RWPE2 (cell line): ENCODE measurements around the gene RPS16.

Experiments used
- ATAC-seq: fragments of 200-7000 bp; cut with Tn5 transposase; 3 replicates; pipeline ENCODE4 v1.9.1; 2021; ENCODE audit warnings: low read depth
- DNase-seq: peaks from one replicate; pipeline ENCODE4 v3.0.0-alpha.2; 2020; ENCODE audit warnings: low spot score
- H3K27ac ChIP-seq: fragments of 450-650 bp; 2 replicates; pipeline ENCODE4 v1.5.1; 2017; ENCODE audit warnings: mild to moderate bottlenecking; ENCODE audit not compliant: poor library complexity, severe bottlenecking
- H3K27me3 ChIP-seq: fragments of 250-450 bp; sonication (Bioruptor Pico); 2 replicates; pipeline ENCODE4 v1.5.1; 2021; ENCODE audit warnings: mild to moderate bottlenecking, moderate library complexity; ENCODE audit not compliant: insufficient read depth, poor library complexity, severe bottlenecking
- H3K36me3 ChIP-seq: fragments of 250-450 bp; sonication (Bioruptor Pico); 2 replicates; pipeline ENCODE4 v1.5.1; 2020; ENCODE audit warnings: low read depth, mild to moderate bottlenecking, moderate library complexity
- H3K4me1 ChIP-seq: fragments of 250-450 bp; sonication (Bioruptor Pico); 2 replicates; pipeline ENCODE4 v1.5.1; 2021; ENCODE audit warnings: mild to moderate bottlenecking, moderate library complexity; ENCODE audit not compliant: insufficient read depth, poor library complexity, severe bottlenecking
- H3K4me3 ChIP-seq: fragments of 250-450 bp; sonication (Bioruptor Pico); 2 replicates; pipeline ENCODE4 v1.5.1; 2021; ENCODE audit warnings: mild to moderate bottlenecking, moderate library complexity; ENCODE audit not compliant: severe bottlenecking
- H3K9me3 ChIP-seq: fragments of 250-450 bp; sonication (Bioruptor Pico); 2 replicates; pipeline ENCODE4 v1.5.1; 2021; ENCODE audit warnings: mild to moderate bottlenecking, moderate library complexity; ENCODE audit not compliant: severe bottlenecking
- CTCF ChIP-seq: fragments of 450-650 bp; IDR thresholded peaks from one replicate; pipeline ENCODE4 v1.5.1; 2017; ENCODE audit warnings: mild to moderate bottlenecking, moderate library complexity; ENCODE audit not compliant: poor library complexity, severe bottlenecking

The RPS16 gene

GRCh38 chr19:39386557-39386956 lies 49.2 kb downstream of the RPS16 start:
- Histone ChIP-seq H3K4me1 (no peaks in the 10 kb centered on the region), H3K36me3 (peaks cover 66% of the 10 kb centered on the region)
- DNase-seq: no peak

GRCh38 chr19:39385629-39386411 lies 49.9 kb downstream of the RPS16 start:
- DNase-seq: no peak
- no peak for TF ChIP-seq CTCF
- Histone ChIP-seq H3K9me3 (no peaks in the 10 kb centered on the region), H3K4me1 (no peaks in the 10 kb centered on the region), H3K36me3 (peaks cover 71% of the 10 kb centered on the region), H3K27me3 (no peaks in the 10 kb centered on the region), H3K27ac (no peak overlapping the region), H3K4me3 (no peak overlapping the region)
- no peak for ATAC-seq

More at GRCh38 chr19:39386557-39386956, 49.2 kb downstream of the RPS16 start:
- H3K4me3 ChIP-seq: no peak overlapping the region
- H3K27ac ChIP-seq: no peak overlapping the region
- ATAC-seq: no peak
- no peak for TF ChIP-seq CTCF
- H3K9me3 ChIP-seq: no peaks in the 10 kb centered on the region
- no peaks in the 10 kb centered on the region for H3K27me3 ChIP-seq

GRCh38 chr19:39384839-39385568 lies 50.7 kb downstream of the RPS16 start:
- ATAC-seq (no peak), DNase-seq (no peak)
- Histone ChIP-seq H3K27ac (no peak overlapping the region), H3K27me3 (no peaks in the 10 kb centered on the region), H3K36me3 (peaks cover 77% of the 10 kb centered on the region), H3K9me3 (no peaks in the 10 kb centered on the region), H3K4me3 (no peak overlapping the region), H3K4me1 (no peaks in the 10 kb centered on the region)
- no peak for TF ChIP-seq CTCF
